GM19035 (cell line): Measurements from ENCODE around the gene AGER.
"Not testable (repeated sequence)": the region's sequence is repeated elsewhere in the genome, so short reads cannot be mapped to it uniquely, and the experiment has no call there.

ENCODE experiments used
- ATAC-seq: cut with Tn5 transposase; IDR thresholded peaks from one replicate; pipeline ENCODE4 v1.9.1; 2021; ENCODE audit not compliant: unreplicated experiment

Gene AGER

GRCh38 chr6:32184084-32184640 is at the start of gene AGER:
Gene AGER, minus strand, starts transcription at chr6:32184253. Its CDS starts 31 bp downstream, at chr6:32184222.
- ATAC-seq = no peak

GRCh38 chr6:32226434-32226833 is 42.4 kb upstream of the AGER start:
- ATAC-seq = no peak

GRCh38 chr6:32224696-32225095 is 40.6 kb upstream of the AGER start:
- ATAC-seq = no peak

GRCh38 chr6:32223258-32224235 is 39.5 kb upstream of the AGER start, which contains the start of gene NOTCH4:
Gene NOTCH4, minus strand, starts transcription at chr6:32224067. Its CDS starts 139 bp downstream, at chr6:32223928.
- ATAC-seq = no peak

GRCh38 chr6:32222333-32223230 is 38.5 kb upstream of the AGER start:
- ATAC-seq = no peak

GRCh38 chr6:32220021-32220420 is 36.0 kb upstream of the AGER start:
- ATAC-seq = no peak

- ATAC-seq = no peak
Measured at GRCh38 chr6:32218167-32218566, 34.1 kb upstream of the AGER start.

- no peak for ATAC-seq
Measured at GRCh38 chr6:32216998-32217397, 32.9 kb upstream of the AGER start.

GRCh38 chr6:32216285-32216684 is 32.2 kb upstream of the AGER start:
- no peak for ATAC-seq

GRCh38 chr6:32215617-32216016 is 31.6 kb upstream of the AGER start:
- ATAC-seq = no peak

GRCh38 chr6:32214126-32214525 is 30.1 kb upstream of the AGER start:
- no peak for ATAC-seq

GRCh38 chr6:32213649-32214048 is 29.6 kb upstream of the AGER start:
- ATAC-seq = no peak

GRCh38 chr6:32212076-32212760 is 28.2 kb upstream of the AGER start:
- no peak for ATAC-seq

GRCh38 chr6:32211432-32211831 is 27.4 kb upstream of the AGER start:
- ATAC-seq = not testable (repeated sequence)

- no peak for ATAC-seq
Measured at GRCh38 chr6:32210191-32210601, 26.1 kb upstream of the AGER start.

GRCh38 chr6:32208996-32209395 is 24.9 kb upstream of the AGER start:
- ATAC-seq = no peak

GRCh38 chr6:32204268-32204715 is 20.2 kb upstream of the AGER start:
- no peak for ATAC-seq

- no peak for ATAC-seq
Measured at GRCh38 chr6:32203426-32204267, 19.6 kb upstream of the AGER start.

- ATAC-seq = no peak
Measured at GRCh38 chr6:32202186-32202585, 18.1 kb upstream of the AGER start.
